Lower leg skin (tissue), 4 donors: ENCODE data around the gene KDF1. TPM values are rescaled to one million over a fixed set of nuclear protein-coding genes. Genes with fewer than 3 reads are reported as not detected.
"Not testable (repeated sequence)": the region's sequence is repeated elsewhere in the genome, so short reads cannot be mapped to it uniquely, and the experiment has no call there.

Experiments
- DNase-seq, 2 donors: peaks; one replicate each; pipeline ENCODE4 v3.0.0-alpha.2; 2019; ENCODE audit warnings: low spot score in 2 of 2
- H3K4me3 ChIP-seq: fragments of 200-600 bp; sonication (generic); 2 replicates; pipeline ENCODE4 v1.5.1; 2017; ENCODE audit warnings: mild to moderate bottlenecking, low read depth; ENCODE audit not compliant: poor library complexity, severe bottlenecking
- CTCF ChIP-seq, 3 donors: fragments of 450-650 bp; IDR thresholded peaks; one replicate each; pipeline ENCODE4 v1.5.1; 2016; ENCODE audit warnings: antibody characterized with exemption in 3 of 3, mild to moderate bottlenecking in 3 of 3, moderate library complexity in 2 of 3
- POLR2A ChIP-seq, 2 donors: fragments of 450-650 bp; IDR thresholded peaks; one replicate each; pipeline ENCODE4 v1.6.1; 2016 to 2017; ENCODE audit warnings: antibody characterized with exemption in 2 of 2, mild to moderate bottlenecking in 1 of 2, moderate library complexity in 1 of 2
- WGBS, 2 donors: methylation state at CpG; one replicate each; pipeline ENCODE4 v1.1.5; 2018; 5-methylcytosine and 5-hydroxymethylcytosine counted together
- intact Hi-C: fragments of 100-400 bp; cut with DNase I; formaldehyde crosslinking; loops from one replicate; pipeline ENCODE4 v1.15.0; 2023; ENCODE audit warnings: low total_unique reads
- total RNA-seq, 4 donors: library from RNA; depleted of rRNA; stranded (reverse); fragments of >200 nt; gene quantifications; one replicate each; pipeline ENCODE4 v1.1.0, GENCODE V29; 2016

KDF1 gene
- total RNA-seq, 4 donors from 2014 or later, result 34.0 to 45.8 (median 36.2) TPM

GRCh38 chr1:26949266-26949925 lies 10.9 kb downstream of the KDF1 start:
- intact Hi-C loops, result no loop called here
- TF ChIP-seq CTCF (IDR thresholded peaks at IDR 0.05) (no peak), POLR2A (IDR thresholded peaks at IDR 0.05) (no peak)
- DNase-seq, result no peak
- no peak overlapping the region for H3K4me3 ChIP-seq
- 83 to 86% methylated on average over 1 of the region's 1 CpG for WGBS, 2 donors

- DNase-seq, intact Hi-C loops, H3K4me3 ChIP-seq: not testable (repeated sequence)
- 89 to 93% methylated on average over 16 of the region's 16 CpGs for WGBS, 2 donors
These were observed 11.6 kb downstream of the KDF1 start for GRCh38 chr1:26948725-26949057.

- WGBS, 2 donors, result 70 to 71% methylated on average over 4 of the region's 4 CpGs
- TF ChIP-seq CTCF (IDR thresholded peaks at IDR 0.05) (no peak), POLR2A (IDR thresholded peaks at IDR 0.05) (no peak)
- H3K4me3 ChIP-seq, result no peak overlapping the region
- no peak for DNase-seq
- intact Hi-C loops, result no loop called here
These were observed 14.0 kb downstream of the KDF1 start for GRCh38 chr1:26946270-26946669.

GRCh38 chr1:26945728-26946127 lies 14.5 kb downstream of the KDF1 start:
- H3K4me3 ChIP-seq, result no peak overlapping the region
- DNase-seq, result no peak
- intact Hi-C loops, result no loop called here
- 71 to 75% methylated on average over 8 of the region's 8 CpGs for WGBS, 2 donors
- TF ChIP-seq CTCF (IDR thresholded peaks at IDR 0.05), result no peak
- TF ChIP-seq POLR2A (IDR thresholded peaks at IDR 0.05), result no peak

- H3K4me3 ChIP-seq, result no peak overlapping the region
- DNase-seq, result no peak
- intact Hi-C loops, result no loop called here
- TF ChIP-seq POLR2A (IDR thresholded peaks at IDR 0.05) (no peak), CTCF (IDR thresholded peaks at IDR 0.05) (no peak)
- 67 to 69% methylated on average over 2 of the region's 2 CpGs for WGBS, 2 donors
These were observed 15.1 kb downstream of the KDF1 start for GRCh38 chr1:26945138-26945537.

GRCh38 chr1:26942656-26943055 lies 17.6 kb downstream of the KDF1 start:
- DNase-seq, result no peak
- WGBS, 2 donors, result 92 to 94% methylated on average over 12 of the region's 12 CpGs
- TF ChIP-seq CTCF (IDR thresholded peaks at IDR 0.05) (no peak), POLR2A (IDR thresholded peaks at IDR 0.05) (no peak)
- intact Hi-C loops, result no loop called here
- H3K4me3 ChIP-seq, result no peak overlapping the region
